ENCODE measurements around the gene NOX1.
"Not testable (repeated sequence)": the region's sequence is repeated elsewhere in the genome, so short reads cannot be mapped to it uniquely, and the experiment has no call there.

NOX1 gene

GRCh38 chrX:100798484-100799214 lies 75.5 kb downstream of the NOX1 start:
- no peak for TF ChIP-seq CTCF (IDR thresholded peaks at IDR 0.05; ENCODE audit: insufficient read depth, missing control alignments)
- FAIRE-seq (no peak), DNase-seq (ENCODE audit: insufficient read length, low spot score) (no peak)

- DNase-seq (ENCODE audit: insufficient read length, low spot score), result no peak
- no peak for FAIRE-seq
- TF ChIP-seq CTCF (IDR thresholded peaks at IDR 0.05; ENCODE audit: insufficient read depth, missing control alignments), result no peak
Measured at GRCh38 chrX:100797359-100797758, 76.8 kb downstream of the NOX1 start.

- not testable (repeated sequence) for FAIRE-seq
Measured at GRCh38 chrX:100796371-100796770, 77.8 kb downstream of the NOX1 start.

More at GRCh38 chrX:100796371-100796770, 77.8 kb downstream of the NOX1 start:
- DNase-seq (ENCODE audit: insufficient read length, low spot score), result not testable (repeated sequence)
